ENCODE results near the gene C11orf87. TPM values are rescaled to one million over a fixed set of nuclear protein-coding genes. Genes with fewer than 3 reads are reported as not detected.

The C11orf87 gene
- total RNA-seq, 4 donors from 2014 or later, result 0.16 TPM; not detected in 3

GRCh38 chr11:109384873-109385272 is 37.1 kb upstream of the C11orf87 start:
- DNase-seq (ENCODE audit: low spot score in 2 of 2), result no peak
- Histone ChIP-seq H3K36me3 (no peaks in the 10 kb centered on the region), H3K27ac (no peak overlapping the region), H3K27me3 (no peaks in the 10 kb centered on the region), H3K4me3 (no peak overlapping the region), H3K4me1 (no peaks in the 10 kb centered on the region), H3K9me3 (no peaks in the 10 kb centered on the region)
- 57% methylated on average over 1 of the region's 1 CpG for WGBS
- no peak for TF ChIP-seq EP300 (IDR thresholded peaks at IDR 0.05)
- TF ChIP-seq POLR2A (IDR thresholded peaks at IDR 0.05), result no peak
- no peak for TF ChIP-seq CTCF (IDR thresholded peaks at IDR 0.05)
- no peak for TF ChIP-seq POLR2AphosphoS5 (IDR thresholded peaks at IDR 0.05)

GRCh38 chr11:109388982-109389381 is 33.0 kb upstream of the C11orf87 start:
- H3K9me3 ChIP-seq, result no peaks in the 10 kb centered on the region
- H3K36me3 ChIP-seq, result no peaks in the 10 kb centered on the region
- no peak for TF ChIP-seq POLR2AphosphoS5 (IDR thresholded peaks at IDR 0.05)
- TF ChIP-seq POLR2A (IDR thresholded peaks at IDR 0.05), result no peak
- no peak for TF ChIP-seq EP300 (IDR thresholded peaks at IDR 0.05)
- TF ChIP-seq CTCF (IDR thresholded peaks at IDR 0.05), result no peak
- 85% methylated on average over 3 of the region's 3 CpGs for WGBS
- H3K4me1 ChIP-seq, result no peaks in the 10 kb centered on the region
- H3K27me3 ChIP-seq, result no peaks in the 10 kb centered on the region
- H3K27ac ChIP-seq, result no peak overlapping the region
- no peak for DNase-seq (ENCODE audit: low spot score in 2 of 2)
- H3K4me3 ChIP-seq, result no peak overlapping the region

- DNase-seq (ENCODE audit: low spot score in 2 of 2), result no peak
- no peak overlapping the region for H3K4me3 ChIP-seq
- H3K27me3 ChIP-seq, result no peaks in the 10 kb centered on the region
- TF ChIP-seq POLR2A (IDR thresholded peaks at IDR 0.05) (no peak), CTCF (IDR thresholded peaks at IDR 0.05) (no peak), POLR2AphosphoS5 (IDR thresholded peaks at IDR 0.05) (no peak), EP300 (IDR thresholded peaks at IDR 0.05) (no peak)
- no peaks in the 10 kb centered on the region for H3K4me1 ChIP-seq
- H3K36me3 ChIP-seq, result no peaks in the 10 kb centered on the region
- no peak overlapping the region for H3K27ac ChIP-seq
- WGBS, result 86% methylated on average over 2 of the region's 2 CpGs
- no peaks in the 10 kb centered on the region for H3K9me3 ChIP-seq
Measured at GRCh38 chr11:109390752-109391151, 31.2 kb upstream of the C11orf87 start.

GRCh38 chr11:109401545-109401944 is 20.4 kb upstream of the C11orf87 start:
- H3K27ac ChIP-seq, result no peak overlapping the region
- WGBS, result 64% methylated on average over 3 of the region's 3 CpGs
- H3K27me3 ChIP-seq, result no peaks in the 10 kb centered on the region
- TF ChIP-seq EP300 (IDR thresholded peaks at IDR 0.05) (no peak), CTCF (IDR thresholded peaks at IDR 0.05) (no peak), POLR2A (IDR thresholded peaks at IDR 0.05) (no peak), POLR2AphosphoS5 (IDR thresholded peaks at IDR 0.05) (no peak)
- no peak for DNase-seq (ENCODE audit: low spot score in 2 of 2)
- H3K36me3 ChIP-seq, result no peaks in the 10 kb centered on the region
- no peaks in the 10 kb centered on the region for H3K9me3 ChIP-seq
- no peak overlapping the region for H3K4me3 ChIP-seq
- H3K4me1 ChIP-seq, result no peaks in the 10 kb centered on the region

GRCh38 chr11:109405671-109406070 is 16.3 kb upstream of the C11orf87 start:
- Histone ChIP-seq H3K9me3 (no peaks in the 10 kb centered on the region), H3K4me1 (no peaks in the 10 kb centered on the region), H3K27me3 (no peaks in the 10 kb centered on the region), H3K36me3 (no peaks in the 10 kb centered on the region), H3K4me3 (no peak overlapping the region), H3K27ac (no peak overlapping the region)
- DNase-seq (ENCODE audit: low spot score in 2 of 2), result no peak
- no peak for TF ChIP-seq CTCF (IDR thresholded peaks at IDR 0.05)
- TF ChIP-seq POLR2AphosphoS5 (IDR thresholded peaks at IDR 0.05), result no peak
- no peak for TF ChIP-seq EP300 (IDR thresholded peaks at IDR 0.05)
- TF ChIP-seq POLR2A (IDR thresholded peaks at IDR 0.05), result no peak

Measured in suprapubic skin (tissue), 4 donors.